ENCODE data around the gene SAFB. TPM values are rescaled to one million over a fixed set of nuclear protein-coding genes. Genes with fewer than 3 reads are reported as not detected.

Gene SAFB
- total RNA-seq, 2 donors from 2014 or later: 28.6 to 101 TPM

DNA sequence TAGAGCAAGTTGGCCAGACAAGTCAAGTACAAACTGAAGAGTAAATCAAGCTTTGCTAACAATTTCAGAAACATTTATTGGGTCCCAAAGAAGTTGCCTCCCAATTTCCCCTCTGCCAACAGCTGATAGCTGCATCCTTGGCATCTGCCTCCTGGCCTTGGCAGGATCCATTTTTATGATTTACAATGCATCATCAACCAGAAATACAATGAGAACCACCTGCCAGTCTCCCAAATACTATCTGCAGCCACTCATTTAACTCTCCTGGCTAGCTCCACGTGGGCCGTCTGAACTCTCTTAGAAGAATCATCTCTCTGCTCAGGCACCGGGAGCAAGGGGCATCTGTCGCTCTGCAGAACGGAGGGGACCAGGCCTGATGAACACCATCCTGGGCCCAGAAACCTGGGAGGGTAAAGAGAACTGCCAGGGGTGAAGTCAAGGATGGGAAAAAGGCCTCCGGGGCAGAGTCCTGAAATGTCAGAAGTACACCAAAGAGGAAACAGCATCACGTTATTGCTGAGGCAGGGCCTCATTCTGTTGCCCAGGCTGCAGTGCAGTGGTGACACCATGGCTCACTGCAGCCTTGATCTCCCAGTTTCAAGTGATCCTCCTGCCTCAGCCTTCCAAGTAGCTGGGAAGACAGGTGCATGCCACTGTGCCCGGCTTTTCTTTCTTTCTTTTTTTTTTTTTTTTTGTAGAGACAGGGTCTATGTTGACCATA is 94.5 kb downstream of the SAFB start:
- peaks cover 9% of the 10 kb centered on the region for H3K36me3 ChIP-seq
- TF ChIP-seq, protein P1, sequence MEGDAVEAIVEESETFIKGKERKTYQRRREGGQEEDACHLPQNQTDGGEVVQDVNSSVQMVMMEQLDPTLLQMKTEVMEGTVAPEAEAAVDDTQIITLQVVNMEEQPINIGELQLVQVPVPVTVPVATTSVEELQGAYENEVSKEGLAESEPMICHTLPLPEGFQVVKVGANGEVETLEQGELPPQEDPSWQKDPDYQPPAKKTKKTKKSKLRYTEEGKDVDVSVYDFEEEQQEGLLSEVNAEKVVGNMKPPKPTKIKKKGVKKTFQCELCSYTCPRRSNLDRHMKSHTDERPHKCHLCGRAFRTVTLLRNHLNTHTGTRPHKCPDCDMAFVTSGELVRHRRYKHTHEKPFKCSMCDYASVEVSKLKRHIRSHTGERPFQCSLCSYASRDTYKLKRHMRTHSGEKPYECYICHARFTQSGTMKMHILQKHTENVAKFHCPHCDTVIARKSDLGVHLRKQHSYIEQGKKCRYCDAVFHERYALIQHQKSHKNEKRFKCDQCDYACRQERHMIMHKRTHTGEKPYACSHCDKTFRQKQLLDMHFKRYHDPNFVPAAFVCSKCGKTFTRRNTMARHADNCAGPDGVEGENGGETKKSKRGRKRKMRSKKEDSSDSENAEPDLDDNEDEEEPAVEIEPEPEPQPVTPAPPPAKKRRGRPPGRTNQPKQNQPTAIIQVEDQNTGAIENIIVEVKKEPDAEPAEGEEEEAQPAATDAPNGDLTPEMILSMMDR (IDR thresholded peaks at IDR 0.05): no peak
- H3K27me3 ChIP-seq (replicated peaks; ENCODE audit: insufficient read depth): no peaks in the 10 kb centered on the region
- no peak overlapping the region for H3K27ac ChIP-seq
- no peaks in the 10 kb centered on the region for H3K9me3 ChIP-seq
- H3K4me3 ChIP-seq: no peak overlapping the region
- ATAC-seq (ENCODE audit: insufficient number of reproducible peaks, low FRiP score, low read depth) (no peak), DNase-seq (ENCODE audit: low spot score) (no peak)
- peaks cover 11 to 19% of the 10 kb centered on the region in 2 donors for H3K4me1 ChIP-seq (ENCODE audit: control insufficient read depth in 1 of 2, low read depth in 2 of 2)

Other genes with a start within 250 kb of the SAFB start
- gene ZNRF4, start 167.7 kb upstream of the SAFB start, total RNA-seq: not detected
- gene TINCR, start 55.1 kb upstream of the SAFB start, total RNA-seq: 1 to 10 TPM in 1 of 2 donors, under 1 TPM in 1; 0.56 to 2.0 TPM
- 10 to 100 TPM; 55.1 to 80.6 TPM for gene SAFB2, start 307 bp upstream of the SAFB start, total RNA-seq
- gene MICOS13, start 57.4 kb downstream of the SAFB start, total RNA-seq: 10 to 100 TPM; 16.9 to 43.7 TPM
- gene HSD11B1L, start 57.9 kb downstream of the SAFB start, total RNA-seq: 10 to 100 TPM in 1 of 2 donors, 1 to 10 TPM in 1; 7.5 to 11.6 TPM
- 100 to 1,000 TPM; 274 to 397 TPM for gene RPL36, start 67.2 kb downstream of the SAFB start, total RNA-seq
- 10 to 100 TPM; 52.8 to 82.8 TPM for gene LONP1, start 97.1 kb downstream of the SAFB start, total RNA-seq
- under 1 TPM in 1 of 2 donors, not detected in 1; 0.41 TPM for gene CATSPERD, start 97.6 kb downstream of the SAFB start, total RNA-seq
- gene PRR22, start 161.7 kb downstream of the SAFB start, total RNA-seq: 1 to 10 TPM; 1.1 to 1.3 TPM
- gene DUS3L, start 168.1 kb downstream of the SAFB start, total RNA-seq: 10 to 100 TPM; 16.2 to 33.9 TPM
- not detected for gene NRTN, start 182.0 kb downstream of the SAFB start, total RNA-seq
- gene FUT6, start 216.6 kb downstream of the SAFB start, total RNA-seq: not detected
- not detected for gene FUT3, start 228.4 kb downstream of the SAFB start, total RNA-seq
- not detected for gene FUT5, start 247.5 kb downstream of the SAFB start, total RNA-seq